Keratinocyte (primary cell): ENCODE measurements around the gene MDN1. TPM values are rescaled to one million over a fixed set of nuclear protein-coding genes. Genes with fewer than 3 reads are reported as not detected.

ENCODE experiments used
- DNase-seq: peaks from one replicate; pipeline ENCODE4 v3.0.0-alpha.2; 2011; ENCODE audit warnings: low read depth, missing footprints, low spot score
- FAIRE-seq: peaks from 2 replicates; lab custom pipeline; 2011; peaks lifted over from hg19 to GRCh38; lab: Jason Lieb, UNC
- H2AFZ ChIP-seq: 2 replicates; pipeline ENCODE4 v1.6.0; 2012; ENCODE audit warnings: low read length, control low read depth, inconsistent platforms; ENCODE audit not compliant: control insufficient read depth
- H3K27ac ChIP-seq: 2 replicates; pipeline ENCODE4 v1.5.1; 2011; ENCODE audit warnings: low read length; ENCODE audit not compliant: control insufficient read depth, insufficient read depth
- H3K27me3 ChIP-seq: 3 replicates; pipeline ENCODE4 v1.6.0; 2011; ENCODE audit warnings: low read length; ENCODE audit not compliant: control insufficient read depth, insufficient read depth; ENCODE audit errors: extremely low read depth
- H3K36me3 ChIP-seq, 2 experiments: 2 replicates in 1 of 2; 3 replicates in 1 of 2; pipeline ENCODE4 v1.5.1; 2011; ENCODE audit warnings: low read length in 2 of 2, mild to moderate bottlenecking in 1 of 2; ENCODE audit not compliant: control insufficient read depth in 2 of 2, insufficient read depth in 2 of 2; ENCODE audit errors: extremely low read depth in 1 of 2
- H3K4me1 ChIP-seq: 3 replicates; pipeline ENCODE4 v1.5.1; 2011; ENCODE audit warnings: low read length; ENCODE audit not compliant: control insufficient read depth, insufficient read depth; ENCODE audit errors: extremely low read depth
- H3K4me2 ChIP-seq: 3 replicates; pipeline ENCODE4 v1.6.0; 2011; ENCODE audit warnings: low read depth, low read length; ENCODE audit not compliant: control insufficient read depth, insufficient read depth; ENCODE audit errors: extremely low read depth
- H3K4me3 ChIP-seq, 3 experiments: fragments of 200-600 bp in 1 of 3; sonication (generic) in 1 of 3; 2 replicates in 2 of 3; 3 replicates in 1 of 3; pipeline ENCODE4 v1.5.1; 2011 to 2016; ENCODE audit warnings: low read length in 3 of 3, mild to moderate bottlenecking in 3 of 3, control low read depth in 2 of 3, inconsistent platforms in 1 of 3, low read depth in 1 of 3, mixed read lengths in 1 of 3, mixed run types in 1 of 3, moderate library complexity in 1 of 3; ENCODE audit not compliant: control insufficient read depth in 2 of 3, insufficient read depth in 2 of 3; ENCODE audit errors: extremely low read depth in 1 of 3
- H3K79me2 ChIP-seq: 2 replicates; pipeline ENCODE4 v1.6.0; 2012; ENCODE audit warnings: low read length; ENCODE audit not compliant: control insufficient read depth, insufficient read depth
- H3K9ac ChIP-seq: 3 replicates; pipeline ENCODE4 v1.6.0; 2011; ENCODE audit warnings: low read length; ENCODE audit not compliant: control insufficient read depth, insufficient read depth; ENCODE audit errors: extremely low read depth
- H3K9me1 ChIP-seq: 3 replicates; pipeline ENCODE4 v1.6.0; 2011; ENCODE audit warnings: low read length; ENCODE audit not compliant: control insufficient read depth, insufficient read depth; ENCODE audit errors: extremely low read depth
- H3K9me3 ChIP-seq: 2 replicates; pipeline ENCODE4 v1.5.1; 2012; ENCODE audit warnings: low read depth, low read length; ENCODE audit not compliant: control insufficient read depth
- H4K20me1 ChIP-seq: 3 replicates; pipeline ENCODE4 v1.6.0; 2011; ENCODE audit warnings: low read length; ENCODE audit not compliant: control insufficient read depth, insufficient read depth; ENCODE audit errors: extremely low read depth
- EZH2 ChIP-seq: IDR thresholded peaks from one replicate; pipeline ENCODE4 v1.6.1; 2012; ENCODE audit warnings: inconsistent platforms, mild to moderate bottlenecking, low read length, moderate library complexity
- dilution Hi-C: fragments of 300-500 bp; cut with MboI; formaldehyde crosslinking; loops from one replicate; pipeline ENCODE4 v1.7.0; 2020; ENCODE audit warnings: low sequenced_read_pairs; ENCODE audit not compliant: extremely low pct_ligation_motif_present
- polyA plus RNA-seq, 5 experiments: library from polyadenylated mRNA; depleted of rRNA in 3 of 5; stranded (reverse) in 3 of 5; stranded (forward) in 1 of 5; unstranded in 1 of 5; fragments of >200 nt; gene quantifications; 1 replicate in 1 of 5; 2 replicates in 3 of 5; 3 replicates in 1 of 5; pipeline versions ENCODE4 v1.2.1 to v1.2.3, GENCODE V29; 2011 to 2012; ENCODE audit warnings: missing spikeins in 2 of 5, low read depth in 1 of 5, low replicate concordance in 1 of 5
- TF ChIP-seq, protein P1 (sequence below), 3 experiments: IDR thresholded peaks in 1 of 3; conservative IDR thresholded peaks in 1 of 3; optimal IDR thresholded peaks in 1 of 3; 2 replicates in 2 of 3; 3 replicates in 1 of 3; pipeline versions ENCODE3 to v1.5.1; 2011; ENCODE audit warnings: low read length in 3 of 3, mild to moderate bottlenecking in 3 of 3, moderate library complexity in 2 of 3, control low read depth in 1 of 3, inconsistent platforms in 1 of 3; ENCODE audit not compliant: insufficient read depth in 2 of 3; ENCODE audit errors: extremely low read depth in 1 of 3

The MDN1 gene
- polyA plus RNA-seq, 1 donor (not counting 4 experiments of a cell fraction or from before 2014, with no cell fraction given) = 16.0 TPM

DNA sequence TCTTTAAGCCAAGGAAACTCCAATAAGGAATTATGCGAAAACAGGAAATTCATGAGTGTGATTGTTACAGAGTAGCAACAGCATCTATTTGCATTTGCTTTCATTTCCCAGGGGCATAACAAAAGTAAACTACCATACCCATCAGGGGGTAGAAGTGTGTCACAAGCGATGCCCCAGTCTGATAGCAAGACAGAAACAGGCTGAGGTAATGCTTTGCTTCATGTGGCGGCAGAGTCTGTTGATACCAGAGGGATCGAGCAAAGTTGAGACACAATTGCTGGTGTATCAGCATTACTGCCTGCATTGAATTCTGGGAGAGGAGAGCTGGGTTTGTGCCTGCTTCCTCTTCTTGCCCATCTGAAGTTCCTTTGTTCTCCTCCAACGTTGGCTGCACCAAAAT is 129.9 kb downstream of the MDN1 start:
- H3K27me3 ChIP-seq = no peaks in the 10 kb centered on the region
- dilution Hi-C loops = no loop called here
- H3K36me3 ChIP-seq = peaks cover 35 to 38% of the 10 kb centered on the region in 2 experiments
- no peak overlapping the region for H3K4me3 ChIP-seq
- no peak overlapping the region for H3K27ac ChIP-seq
- TF ChIP-seq EZH2 = no peak
- TF ChIP-seq, protein P1, sequence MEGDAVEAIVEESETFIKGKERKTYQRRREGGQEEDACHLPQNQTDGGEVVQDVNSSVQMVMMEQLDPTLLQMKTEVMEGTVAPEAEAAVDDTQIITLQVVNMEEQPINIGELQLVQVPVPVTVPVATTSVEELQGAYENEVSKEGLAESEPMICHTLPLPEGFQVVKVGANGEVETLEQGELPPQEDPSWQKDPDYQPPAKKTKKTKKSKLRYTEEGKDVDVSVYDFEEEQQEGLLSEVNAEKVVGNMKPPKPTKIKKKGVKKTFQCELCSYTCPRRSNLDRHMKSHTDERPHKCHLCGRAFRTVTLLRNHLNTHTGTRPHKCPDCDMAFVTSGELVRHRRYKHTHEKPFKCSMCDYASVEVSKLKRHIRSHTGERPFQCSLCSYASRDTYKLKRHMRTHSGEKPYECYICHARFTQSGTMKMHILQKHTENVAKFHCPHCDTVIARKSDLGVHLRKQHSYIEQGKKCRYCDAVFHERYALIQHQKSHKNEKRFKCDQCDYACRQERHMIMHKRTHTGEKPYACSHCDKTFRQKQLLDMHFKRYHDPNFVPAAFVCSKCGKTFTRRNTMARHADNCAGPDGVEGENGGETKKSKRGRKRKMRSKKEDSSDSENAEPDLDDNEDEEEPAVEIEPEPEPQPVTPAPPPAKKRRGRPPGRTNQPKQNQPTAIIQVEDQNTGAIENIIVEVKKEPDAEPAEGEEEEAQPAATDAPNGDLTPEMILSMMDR (optimal IDR thresholded peaks at IDR 0.05 in 1 of 3, IDR thresholded peaks at IDR 0.05 in 1 of 3, conservative IDR thresholded peaks at IDR 0.05 in 1 of 3; ENCODE audit: extremely low read depth in 1 of 3, insufficient read depth in 2 of 3, low read length in 3 of 3) = no peak
- no peaks in the 10 kb centered on the region for H3K9me1 ChIP-seq
- FAIRE-seq (no peak), DNase-seq (no peak)
- H3K9ac ChIP-seq = no peak overlapping the region
- H3K4me1 ChIP-seq = no peaks in the 10 kb centered on the region
- no peaks in the 10 kb centered on the region for H4K20me1 ChIP-seq
- no peak overlapping the region for H2AFZ ChIP-seq
- no peaks in the 10 kb centered on the region for H3K79me2 ChIP-seq
- no peaks in the 10 kb centered on the region for H3K9me3 ChIP-seq
- H3K4me2 ChIP-seq = no peak overlapping the region

DNA sequence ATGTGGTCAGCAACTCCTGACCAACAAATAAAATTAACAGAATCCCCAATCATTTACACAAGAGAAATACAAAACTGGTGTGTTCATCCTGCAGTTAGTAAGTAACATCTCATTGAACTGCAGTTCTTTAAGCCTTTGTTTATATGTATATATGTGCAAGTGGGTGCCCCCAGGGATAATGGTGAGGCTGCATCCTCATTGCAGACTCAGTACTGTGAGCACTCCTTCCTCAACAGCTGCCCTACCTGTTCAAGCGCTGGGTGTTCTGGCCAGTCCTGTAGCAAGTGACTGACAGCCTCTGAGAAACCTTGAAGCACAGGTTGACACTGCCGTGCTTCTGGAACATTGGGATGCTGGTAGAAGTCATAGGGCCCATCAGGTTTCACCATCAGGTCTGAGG is 131.3 kb downstream of the MDN1 start:
- no peak overlapping the region for H3K27ac ChIP-seq
- no peak for FAIRE-seq

More for the DNA sequence above, 131.3 kb downstream of the MDN1 start:
- dilution Hi-C loops = no loop called here
- H3K9ac ChIP-seq = no peak overlapping the region
- no peaks in the 10 kb centered on the region for H3K9me1 ChIP-seq
- no peaks in the 10 kb centered on the region for H4K20me1 ChIP-seq
- H3K4me1 ChIP-seq = no peaks in the 10 kb centered on the region
- no peak overlapping the region for H3K4me2 ChIP-seq
- no peak overlapping the region for H3K4me3 ChIP-seq
- no peak for DNase-seq
- H3K36me3 ChIP-seq = peaks cover 28 to 38% of the 10 kb centered on the region in 2 experiments
- no peaks in the 10 kb centered on the region for H3K79me2 ChIP-seq
- no peaks in the 10 kb centered on the region for H3K27me3 ChIP-seq
- TF ChIP-seq, protein P1 (optimal IDR thresholded peaks at IDR 0.05 in 1 of 3, IDR thresholded peaks at IDR 0.05 in 1 of 3, conservative IDR thresholded peaks at IDR 0.05 in 1 of 3; ENCODE audit: extremely low read depth in 1 of 3, insufficient read depth in 2 of 3, low read length in 3 of 3) = no peak
- TF ChIP-seq EZH2 = no peak
- H2AFZ ChIP-seq = no peak overlapping the region
- H3K9me3 ChIP-seq = no peaks in the 10 kb centered on the region
